ENCODE measurements around the gene SLC25A19. TPM values are rescaled to one million over a fixed set of nuclear protein-coding genes. Genes with fewer than 3 reads are reported as not detected.

The SLC25A19 gene
- total and polyA plus RNA-seq, 9 of the 15 experiments (the other 6 are each of a cell fraction or from before 2014, with no cell fraction given): 33.4 to 76.6 (median 55.3) TPM

DNA sequence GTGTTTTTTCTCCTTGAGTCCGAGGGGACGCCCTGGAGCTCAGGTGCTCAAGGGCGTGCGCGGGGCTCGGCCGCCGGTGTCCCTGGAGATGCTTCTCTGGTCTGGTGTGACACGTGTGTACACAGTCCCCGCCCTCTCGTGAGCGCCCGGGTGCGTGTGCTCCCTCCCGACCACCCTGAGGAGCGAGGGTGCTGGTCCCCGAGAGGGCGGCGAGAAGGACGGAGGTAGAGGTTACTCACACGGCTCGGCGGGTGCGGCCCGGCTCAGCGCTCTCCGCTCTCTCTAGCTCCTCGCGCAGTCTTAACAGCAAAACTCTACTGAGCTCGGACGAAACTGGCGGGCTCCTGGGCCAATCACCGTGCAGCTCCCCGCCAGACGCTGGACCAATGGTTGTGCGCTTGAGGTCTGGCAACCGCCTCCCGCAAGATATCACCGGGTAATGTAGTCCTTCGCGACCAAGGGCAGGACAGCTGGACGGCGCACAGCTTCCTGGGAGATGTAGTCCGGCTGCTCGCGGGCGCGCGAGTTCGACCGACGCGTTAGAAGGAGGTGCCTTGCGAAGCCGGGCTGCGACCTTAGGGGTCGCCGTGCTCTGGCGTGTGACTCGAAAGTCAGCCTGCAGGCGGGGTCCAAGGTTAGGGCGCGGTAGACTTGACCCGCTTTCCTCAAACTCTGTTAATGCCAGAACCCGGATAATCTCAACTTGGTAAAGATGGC lies at the start of gene SLC25A19 (continued):
- TF ChIP-seq, protein P1, sequence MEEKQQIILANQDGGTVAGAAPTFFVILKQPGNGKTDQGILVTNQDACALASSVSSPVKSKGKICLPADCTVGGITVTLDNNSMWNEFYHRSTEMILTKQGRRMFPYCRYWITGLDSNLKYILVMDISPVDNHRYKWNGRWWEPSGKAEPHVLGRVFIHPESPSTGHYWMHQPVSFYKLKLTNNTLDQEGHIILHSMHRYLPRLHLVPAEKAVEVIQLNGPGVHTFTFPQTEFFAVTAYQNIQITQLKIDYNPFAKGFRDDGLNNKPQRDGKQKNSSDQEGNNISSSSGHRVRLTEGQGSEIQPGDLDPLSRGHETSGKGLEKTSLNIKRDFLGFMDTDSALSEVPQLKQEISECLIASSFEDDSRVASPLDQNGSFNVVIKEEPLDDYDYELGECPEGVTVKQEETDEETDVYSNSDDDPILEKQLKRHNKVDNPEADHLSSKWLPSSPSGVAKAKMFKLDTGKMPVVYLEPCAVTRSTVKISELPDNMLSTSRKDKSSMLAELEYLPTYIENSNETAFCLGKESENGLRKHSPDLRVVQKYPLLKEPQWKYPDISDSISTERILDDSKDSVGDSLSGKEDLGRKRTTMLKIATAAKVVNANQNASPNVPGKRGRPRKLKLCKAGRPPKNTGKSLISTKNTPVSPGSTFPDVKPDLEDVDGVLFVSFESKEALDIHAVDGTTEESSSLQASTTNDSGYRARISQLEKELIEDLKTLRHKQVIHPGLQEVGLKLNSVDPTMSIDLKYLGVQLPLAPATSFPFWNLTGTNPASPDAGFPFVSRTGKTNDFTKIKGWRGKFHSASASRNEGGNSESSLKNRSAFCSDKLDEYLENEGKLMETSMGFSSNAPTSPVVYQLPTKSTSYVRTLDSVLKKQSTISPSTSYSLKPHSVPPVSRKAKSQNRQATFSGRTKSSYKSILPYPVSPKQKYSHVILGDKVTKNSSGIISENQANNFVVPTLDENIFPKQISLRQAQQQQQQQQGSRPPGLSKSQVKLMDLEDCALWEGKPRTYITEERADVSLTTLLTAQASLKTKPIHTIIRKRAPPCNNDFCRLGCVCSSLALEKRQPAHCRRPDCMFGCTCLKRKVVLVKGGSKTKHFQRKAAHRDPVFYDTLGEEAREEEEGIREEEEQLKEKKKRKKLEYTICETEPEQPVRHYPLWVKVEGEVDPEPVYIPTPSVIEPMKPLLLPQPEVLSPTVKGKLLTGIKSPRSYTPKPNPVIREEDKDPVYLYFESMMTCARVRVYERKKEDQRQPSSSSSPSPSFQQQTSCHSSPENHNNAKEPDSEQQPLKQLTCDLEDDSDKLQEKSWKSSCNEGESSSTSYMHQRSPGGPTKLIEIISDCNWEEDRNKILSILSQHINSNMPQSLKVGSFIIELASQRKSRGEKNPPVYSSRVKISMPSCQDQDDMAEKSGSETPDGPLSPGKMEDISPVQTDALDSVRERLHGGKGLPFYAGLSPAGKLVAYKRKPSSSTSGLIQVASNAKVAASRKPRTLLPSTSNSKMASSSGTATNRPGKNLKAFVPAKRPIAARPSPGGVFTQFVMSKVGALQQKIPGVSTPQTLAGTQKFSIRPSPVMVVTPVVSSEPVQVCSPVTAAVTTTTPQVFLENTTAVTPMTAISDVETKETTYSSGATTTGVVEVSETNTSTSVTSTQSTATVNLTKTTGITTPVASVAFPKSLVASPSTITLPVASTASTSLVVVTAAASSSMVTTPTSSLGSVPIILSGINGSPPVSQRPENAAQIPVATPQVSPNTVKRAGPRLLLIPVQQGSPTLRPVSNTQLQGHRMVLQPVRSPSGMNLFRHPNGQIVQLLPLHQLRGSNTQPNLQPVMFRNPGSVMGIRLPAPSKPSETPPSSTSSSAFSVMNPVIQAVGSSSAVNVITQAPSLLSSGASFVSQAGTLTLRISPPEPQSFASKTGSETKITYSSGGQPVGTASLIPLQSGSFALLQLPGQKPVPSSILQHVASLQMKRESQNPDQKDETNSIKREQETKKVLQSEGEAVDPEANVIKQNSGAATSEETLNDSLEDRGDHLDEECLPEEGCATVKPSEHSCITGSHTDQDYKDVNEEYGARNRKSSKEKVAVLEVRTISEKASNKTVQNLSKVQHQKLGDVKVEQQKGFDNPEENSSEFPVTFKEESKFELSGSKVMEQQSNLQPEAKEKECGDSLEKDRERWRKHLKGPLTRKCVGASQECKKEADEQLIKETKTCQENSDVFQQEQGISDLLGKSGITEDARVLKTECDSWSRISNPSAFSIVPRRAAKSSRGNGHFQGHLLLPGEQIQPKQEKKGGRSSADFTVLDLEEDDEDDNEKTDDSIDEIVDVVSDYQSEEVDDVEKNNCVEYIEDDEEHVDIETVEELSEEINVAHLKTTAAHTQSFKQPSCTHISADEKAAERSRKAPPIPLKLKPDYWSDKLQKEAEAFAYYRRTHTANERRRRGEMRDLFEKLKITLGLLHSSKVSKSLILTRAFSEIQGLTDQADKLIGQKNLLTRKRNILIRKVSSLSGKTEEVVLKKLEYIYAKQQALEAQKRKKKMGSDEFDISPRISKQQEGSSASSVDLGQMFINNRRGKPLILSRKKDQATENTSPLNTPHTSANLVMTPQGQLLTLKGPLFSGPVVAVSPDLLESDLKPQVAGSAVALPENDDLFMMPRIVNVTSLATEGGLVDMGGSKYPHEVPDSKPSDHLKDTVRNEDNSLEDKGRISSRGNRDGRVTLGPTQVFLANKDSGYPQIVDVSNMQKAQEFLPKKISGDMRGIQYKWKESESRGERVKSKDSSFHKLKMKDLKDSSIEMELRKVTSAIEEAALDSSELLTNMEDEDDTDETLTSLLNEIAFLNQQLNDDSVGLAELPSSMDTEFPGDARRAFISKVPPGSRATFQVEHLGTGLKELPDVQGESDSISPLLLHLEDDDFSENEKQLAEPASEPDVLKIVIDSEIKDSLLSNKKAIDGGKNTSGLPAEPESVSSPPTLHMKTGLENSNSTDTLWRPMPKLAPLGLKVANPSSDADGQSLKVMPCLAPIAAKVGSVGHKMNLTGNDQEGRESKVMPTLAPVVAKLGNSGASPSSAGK (IDR thresholded peaks at IDR 0.05): peak; percentile 45
- peak; percentile 97 for TF ChIP-seq ZNF143 (CRISPR knock-in tag; IDR thresholded peaks at IDR 0.05)
- 0 out of 2 replicates have a peak, but pooled peaks have one; percentile 16 for TF ChIP-seq KLF6 (CRISPR knock-in tag; IDR thresholded peaks at IDR 0.05; ENCODE audit: borderline replicate concordance)
- TF ChIP-seq, protein P2, sequence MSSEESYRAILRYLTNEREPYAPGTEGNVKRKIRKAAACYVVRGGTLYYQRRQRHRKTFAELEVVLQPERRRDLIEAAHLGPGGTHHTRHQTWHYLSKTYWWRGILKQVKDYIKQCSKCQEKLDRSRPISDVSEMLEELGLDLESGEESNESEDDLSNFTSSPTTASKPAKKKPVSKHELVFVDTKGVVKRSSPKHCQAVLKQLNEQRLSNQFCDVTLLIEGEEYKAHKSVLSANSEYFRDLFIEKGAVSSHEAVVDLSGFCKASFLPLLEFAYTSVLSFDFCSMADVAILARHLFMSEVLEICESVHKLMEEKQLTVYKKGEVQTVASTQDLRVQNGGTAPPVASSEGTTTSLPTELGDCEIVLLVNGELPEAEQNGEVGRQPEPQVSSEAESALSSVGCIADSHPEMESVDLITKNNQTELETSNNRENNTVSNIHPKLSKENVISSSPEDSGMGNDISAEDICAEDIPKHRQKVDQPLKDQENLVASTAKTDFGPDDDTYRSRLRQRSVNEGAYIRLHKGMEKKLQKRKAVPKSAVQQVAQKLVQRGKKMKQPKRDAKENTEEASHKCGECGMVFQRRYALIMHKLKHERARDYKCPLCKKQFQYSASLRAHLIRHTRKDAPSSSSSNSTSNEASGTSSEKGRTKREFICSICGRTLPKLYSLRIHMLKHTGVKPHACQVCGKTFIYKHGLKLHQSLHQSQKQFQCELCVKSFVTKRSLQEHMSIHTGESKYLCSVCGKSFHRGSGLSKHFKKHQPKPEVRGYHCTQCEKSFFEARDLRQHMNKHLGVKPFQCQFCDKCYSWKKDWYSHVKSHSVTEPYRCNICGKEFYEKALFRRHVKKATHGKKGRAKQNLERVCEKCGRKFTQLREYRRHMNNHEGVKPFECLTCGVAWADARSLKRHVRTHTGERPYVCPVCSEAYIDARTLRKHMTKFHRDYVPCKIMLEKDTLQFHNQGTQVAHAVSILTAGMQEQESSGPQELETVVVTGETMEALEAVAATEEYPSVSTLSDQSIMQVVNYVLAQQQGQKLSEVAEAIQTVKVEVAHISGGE (CRISPR knock-in tag; IDR thresholded peaks at IDR 0.05): peak in 2 of 3 experiments; percentile 16 to 74; a peak in 3 of 6 replicates
- TF ChIP-seq JUN (IDR thresholded peaks at IDR 0.05; ENCODE audit: borderline replicate concordance, low read depth, low read length): no peak
- no peak for TF ChIP-seq JUN (CRISPR knock-in tag; IDR thresholded peaks at IDR 0.05; ENCODE audit: borderline replicate concordance)
- TF ChIP-seq ZNF384 (IDR thresholded peaks at IDR 0.05; ENCODE audit: low read depth, low read length): peak; percentile 20; the same call in 1 of the 2 replicates
- TF ChIP-seq CREB1 (IDR thresholded peaks at IDR 0.05): peak; percentile 92
- peak; percentile 94 for TF ChIP-seq CREB1 (CRISPR knock-in tag; IDR thresholded peaks at IDR 0.05)
- peak; percentile 17 for TF ChIP-seq TAF9B (IDR thresholded peaks at IDR 0.05; ENCODE audit: partially characterized antibody)
- TF ChIP-seq BHLHE40 (IDR thresholded peaks at IDR 0.05; ENCODE audit: low read length): peak; percentile 78
- TF ChIP-seq FOXP1 (CRISPR knock-in tag; IDR thresholded peaks at IDR 0.05): 0 out of 2 replicates have a peak, but pooled peaks have one; percentile 19
- TF ChIP-seq GATA2 (CRISPR knock-in tag; IDR thresholded peaks at IDR 0.05): no peak
